Immature natural killer cell (primary cell): Measurements from ENCODE around the gene WDFY1. TPM values are rescaled to one million over a fixed set of nuclear protein-coding genes. Genes with fewer than 3 reads are reported as not detected.

ENCODE experiments used
- DNase-seq, 3 donors: peaks; one replicate each; pipeline ENCODE4 v3.0.0; 2022; ENCODE audit warnings: mixed read lengths in 1 of 3
- H3K27ac Mint-ChIP-seq, 6 donors: one replicate each; pipeline ENCODE4 v1.8.0; 2020; ENCODE audit warnings: mixed read lengths in 6 of 6, mild to moderate bottlenecking in 5 of 6, inconsistent platforms in 4 of 6, moderate library complexity in 3 of 6
- H3K27me3 Mint-ChIP-seq, 3 donors: one replicate each; pipeline ENCODE4 v1.8.0; 2020 to 2021; ENCODE audit warnings: low read depth in 3 of 3, mild to moderate bottlenecking in 3 of 3, mixed read lengths in 3 of 3, moderate library complexity in 3 of 3, inconsistent platforms in 1 of 3
- H3K36me3 Mint-ChIP-seq, 3 donors: one replicate each; pipeline ENCODE4 v1.8.0; 2020; ENCODE audit warnings: mixed read lengths in 3 of 3, inconsistent platforms in 2 of 3, mild to moderate bottlenecking in 2 of 3
- H3K4me1 Mint-ChIP-seq, 2 donors: one replicate each; pipeline ENCODE4 v1.8.0; 2020; ENCODE audit warnings: inconsistent platforms in 2 of 2, mild to moderate bottlenecking in 2 of 2, mixed read lengths in 2 of 2, moderate library complexity in 1 of 2
- H3K4me3 Mint-ChIP-seq, 5 donors: one replicate each; pipeline ENCODE4 v1.8.0; 2020; ENCODE audit warnings: mild to moderate bottlenecking in 5 of 5, mixed read lengths in 5 of 5, inconsistent platforms in 3 of 5, moderate library complexity in 3 of 5
- H3K9me3 Mint-ChIP-seq, 6 donors: one replicate each; pipeline ENCODE4 v1.8.0; 2020; ENCODE audit warnings: mild to moderate bottlenecking in 6 of 6, mixed read lengths in 6 of 6, inconsistent platforms in 4 of 6, moderate library complexity in 3 of 6
- polyA plus RNA-seq, 3 donors: library from polyadenylated mRNA; unstranded; fragments of 300-500 nt; fragmentation: Illumina TruSeq; gene quantifications; one replicate each; pipeline ENCODE4 v1.2.3, GENCODE V29; 2021

WDFY1 gene
- polyA plus RNA-seq, 3 donors from 2014 or later = 39.3 to 58.8 (median 51.0) TPM

DNA sequence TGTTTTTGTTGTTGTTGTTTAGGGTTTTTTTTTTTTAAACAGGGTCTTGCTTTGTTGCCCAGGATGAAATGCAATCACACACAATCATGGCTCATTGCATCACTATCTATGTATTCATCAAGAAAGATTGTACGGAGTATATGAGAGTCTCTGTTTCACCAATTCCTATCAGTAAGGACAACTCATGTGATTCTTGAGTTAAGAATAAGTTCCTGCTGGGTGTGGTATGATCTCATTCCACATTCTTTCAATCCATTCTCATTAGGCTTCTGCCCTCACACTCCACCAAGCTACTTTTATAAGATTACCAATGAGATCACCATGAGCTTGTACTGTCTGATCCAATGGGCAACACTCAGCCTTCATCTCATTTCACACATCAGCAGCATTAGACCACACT is 98.6 kb downstream of the WDFY1 start:
- Mint-ChIP-seq H3K4me1 (peaks cover 7 to 12% of the 10 kb centered on the region in 2 donors), H3K9me3 (peaks cover 0 to 2% (median 0%) of the 10 kb centered on the region in 6 donors), H3K27ac (no peak overlapping the region), H3K36me3 (peaks cover 23 to 45% (median 35%) of the 10 kb centered on the region in 3 donors), H3K4me3 (no peak overlapping the region), H3K27me3 (peaks cover 0 to under 1% (median 0%) of the 10 kb centered on the region in 3 donors)
- no peak for DNase-seq

DNA sequence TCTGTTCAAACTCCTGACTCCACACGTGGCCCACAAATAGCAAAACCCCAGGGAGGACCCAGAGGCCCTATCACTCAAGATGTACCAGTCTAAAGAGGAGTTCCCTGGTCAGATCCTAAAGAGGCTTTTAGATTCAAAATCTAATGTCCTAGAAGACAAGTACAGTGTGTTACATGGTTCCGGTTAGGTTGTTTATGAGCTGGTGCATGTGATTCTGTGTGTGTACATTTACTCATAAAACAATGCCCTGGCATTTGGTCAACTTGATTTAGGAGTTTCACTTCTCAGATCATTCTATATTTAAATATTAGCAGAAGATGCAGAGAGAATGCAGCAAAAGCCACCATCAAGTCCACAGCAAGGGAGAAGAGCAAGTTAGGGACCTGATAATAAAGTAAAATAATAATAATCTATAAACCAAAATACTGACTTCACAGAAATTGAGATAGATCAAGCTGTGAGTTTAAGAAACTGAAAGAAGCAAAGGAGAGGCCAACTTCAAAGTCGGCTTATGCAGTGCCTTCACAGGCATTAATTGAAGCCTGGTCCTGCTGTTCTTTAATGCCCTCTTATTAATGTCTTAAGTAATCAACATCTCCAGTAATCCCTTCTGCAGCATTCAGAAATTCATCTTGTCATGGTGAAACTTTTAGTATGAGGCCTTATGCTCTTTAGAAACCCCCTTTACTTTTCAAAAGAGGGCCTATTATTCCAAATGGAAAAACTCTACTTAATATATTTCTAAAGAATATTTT is 103.5 kb downstream of the WDFY1 start:
- no peaks in the 10 kb centered on the region for H3K27me3 Mint-ChIP-seq
- H3K9me3 Mint-ChIP-seq = no peaks in the 10 kb centered on the region
- H3K27ac Mint-ChIP-seq = peak overlapping the region in 3 of 6 donors; percentile 12 to 57 (median 42)
- no peak overlapping the region for H3K4me3 Mint-ChIP-seq
- no peak for DNase-seq
- peaks cover 7 to 14% of the 10 kb centered on the region in 2 donors for H3K4me1 Mint-ChIP-seq
- H3K36me3 Mint-ChIP-seq = peaks cover 0 to 11% (median 5%) of the 10 kb centered on the region in 3 donors

DNA sequence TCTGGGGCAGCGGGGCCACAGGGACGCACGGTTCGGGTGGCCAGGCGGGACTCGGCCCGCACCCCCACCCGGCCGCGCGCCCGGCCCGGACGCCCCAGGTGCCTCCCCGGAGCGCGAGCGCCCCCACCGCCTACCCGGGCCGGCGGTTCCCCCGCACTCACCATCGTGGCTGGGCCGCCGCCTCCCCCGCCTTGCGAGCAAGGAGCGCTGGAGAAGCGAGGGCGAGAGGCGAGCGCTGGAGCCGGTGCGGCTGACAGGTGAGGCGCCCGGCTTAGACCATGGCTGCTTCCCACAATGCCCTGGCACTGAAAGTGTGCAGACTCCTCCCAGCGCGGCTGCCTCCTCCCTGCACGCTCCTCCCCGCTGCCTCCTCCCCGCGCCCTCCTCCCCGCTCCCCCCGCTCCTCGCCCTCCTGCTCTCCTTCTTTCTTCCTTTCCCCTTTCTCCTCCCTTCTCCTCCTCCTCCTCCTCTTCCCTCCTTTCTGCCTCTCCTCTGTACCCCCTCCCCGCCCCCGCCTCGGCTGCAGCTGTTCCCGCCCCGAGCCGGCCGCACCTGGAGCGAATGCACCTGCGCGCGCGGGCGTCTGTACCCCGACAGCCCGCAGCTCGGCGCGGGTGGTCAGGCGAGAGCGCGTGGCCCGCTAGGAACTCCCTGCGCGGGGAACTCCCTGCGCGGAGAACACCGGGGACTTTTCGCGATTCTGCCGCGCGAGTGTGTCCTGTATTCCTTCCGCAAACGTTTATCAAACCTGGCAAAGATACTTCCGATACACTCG is 107.7 kb downstream of the WDFY1 start, which contains the start of gene AP1S3:
AP1S3 (minus strand) TSS at position 296 of the 775 bp plus-strand sequence; CDS start at position 164, 132 bp downstream.
- no peaks in the 10 kb centered on the region for H3K9me3 Mint-ChIP-seq
- H3K27me3 Mint-ChIP-seq = peaks cover 0 to 3% (median 0%) of the 10 kb centered on the region in 3 donors
- peak within 1 kb of the TSS; percentile 94 to 98 (median 97) for H3K4me3 Mint-ChIP-seq
- peaks cover 17 to 33% of the 10 kb centered on the region in 2 donors for H3K4me1 Mint-ChIP-seq
- peaks cover 0 to 8% (median 0%) of the 10 kb centered on the region in 3 donors for H3K36me3 Mint-ChIP-seq
- DNase-seq = peak; percentile 64 to 69 (median 65)
- H3K27ac Mint-ChIP-seq = peak within 1 kb of the TSS; percentile 48 to 92 (median 86)

DNA sequence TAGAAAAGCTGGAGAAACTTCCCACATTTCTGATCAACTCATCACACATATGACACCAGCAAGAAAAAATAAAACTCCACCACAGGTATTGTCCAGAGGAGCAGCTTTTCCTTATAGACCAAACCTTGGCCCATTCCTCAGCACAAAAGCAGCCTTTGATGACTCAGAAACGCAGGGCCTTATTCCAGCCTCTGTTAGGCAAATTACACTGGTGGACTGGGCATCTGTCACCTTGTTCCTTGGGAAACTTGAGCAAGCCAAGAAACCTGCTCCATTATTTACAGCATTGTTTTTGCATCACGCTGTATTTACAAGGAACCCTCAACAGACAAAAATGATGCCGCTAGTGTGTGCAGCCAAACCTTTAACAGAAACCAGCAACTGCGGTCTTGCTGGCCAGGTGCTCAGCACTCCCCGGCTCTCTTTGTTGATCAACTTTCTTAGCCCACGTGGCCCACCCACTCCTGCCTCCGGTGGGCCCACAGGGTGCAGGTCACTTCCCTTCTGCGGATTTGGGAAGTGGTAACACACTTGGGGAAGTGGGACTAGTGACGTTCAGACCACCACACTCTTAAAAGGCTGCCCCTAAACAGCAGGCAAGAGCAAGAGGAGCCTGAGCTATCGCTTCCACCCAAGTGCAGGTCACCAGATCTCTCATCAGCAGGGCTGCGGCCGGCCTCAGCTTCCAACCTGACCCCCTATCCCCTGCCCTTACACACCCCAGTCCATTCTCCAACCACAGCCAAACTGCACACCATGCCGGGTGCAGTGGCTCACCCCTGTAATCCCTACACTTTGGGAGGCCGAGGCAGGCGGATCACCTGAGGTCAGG is 109.2 kb downstream of the WDFY1 start:
- Mint-ChIP-seq H3K27me3 (peaks cover 0 to 3% (median 0%) of the 10 kb centered on the region in 3 donors), H3K4me3 (peak overlapping the region; percentile 94 to 98 (median 97))
- DNase-seq = peak; percentile 6 to 22 (median 17)

DNA sequence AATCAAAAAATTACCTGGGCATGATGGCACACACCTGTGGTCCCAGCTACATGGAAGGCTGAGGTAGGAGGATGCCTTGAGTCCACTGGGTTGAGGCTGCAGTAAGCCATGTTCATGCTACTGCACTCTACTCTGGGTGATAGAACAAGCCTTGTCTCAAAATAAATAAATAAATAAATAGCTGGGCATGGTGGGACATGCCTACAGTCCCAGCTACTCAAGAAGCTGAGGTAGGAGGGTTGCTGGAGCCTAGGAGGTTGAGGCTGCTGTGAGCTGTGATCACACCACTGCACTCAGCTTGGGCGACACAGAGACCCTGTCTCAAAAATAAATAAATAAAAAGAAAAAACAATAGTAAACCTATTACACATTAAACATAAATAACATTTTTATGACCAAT is 110.7 kb downstream of the WDFY1 start:
- Mint-ChIP-seq H3K9me3 (no peaks in the 10 kb centered on the region), H3K27me3 (peaks cover 0 to 3% (median 0%) of the 10 kb centered on the region in 3 donors), H3K4me1 (peaks cover 17 to 33% of the 10 kb centered on the region in 2 donors), H3K36me3 (peaks cover 0 to 11% (median 7%) of the 10 kb centered on the region in 3 donors), H3K4me3 (no peak overlapping the region), H3K27ac (no peak overlapping the region)
- no peak for DNase-seq

More for the DNA sequence above, 109.2 kb downstream of the WDFY1 start:
- H3K4me1 Mint-ChIP-seq = peaks cover 17 to 33% of the 10 kb centered on the region in 2 donors
- peak overlapping the region in 5 of 6 donors; percentile 69 to 92 (median 81) for H3K27ac Mint-ChIP-seq
- peaks cover 0 to 8% (median 3%) of the 10 kb centered on the region in 3 donors for H3K36me3 Mint-ChIP-seq
- H3K9me3 Mint-ChIP-seq = no peaks in the 10 kb centered on the region

DNA sequence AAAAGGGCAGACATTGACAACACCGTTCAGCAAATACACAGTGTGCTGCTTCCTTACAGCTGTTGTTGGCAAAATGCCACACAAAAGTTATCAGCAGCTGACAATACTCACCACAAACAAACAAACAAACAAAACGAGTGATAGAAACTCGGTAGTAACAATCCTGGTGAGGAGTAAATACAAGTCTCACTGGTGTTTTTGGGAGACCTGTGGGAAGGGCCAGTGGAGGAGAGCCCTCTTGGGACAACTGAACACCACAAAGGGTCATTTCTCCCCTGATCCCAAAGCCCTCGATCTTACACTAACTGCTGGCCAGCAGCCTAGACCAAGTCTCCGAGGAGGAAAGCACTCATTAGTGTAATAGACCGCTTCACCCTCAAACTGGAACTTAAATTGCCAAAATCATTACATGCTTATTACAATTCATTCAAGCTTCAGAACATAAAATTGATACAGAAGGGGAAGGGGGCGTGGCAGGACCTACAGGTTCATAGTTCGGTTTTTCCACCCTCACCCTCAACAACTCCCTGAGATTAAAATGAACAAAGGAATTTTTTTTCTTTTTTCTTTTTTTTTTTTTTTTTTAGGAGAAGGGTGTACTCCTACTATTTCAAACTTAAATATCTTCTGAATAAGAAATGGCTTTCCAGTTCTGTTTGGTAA is 112.8 kb downstream of the WDFY1 start:
- Mint-ChIP-seq H3K4me1 (peaks cover 13 to 24% of the 10 kb centered on the region in 2 donors), H3K4me3 (no peak overlapping the region), H3K36me3 (peaks cover 0 to 11% (median 7%) of the 10 kb centered on the region in 3 donors), H3K9me3 (no peaks in the 10 kb centered on the region), H3K27me3 (peaks cover 0 to 5% (median 0%) of the 10 kb centered on the region in 3 donors), H3K27ac (no peak overlapping the region)
- no peak for DNase-seq

DNA sequence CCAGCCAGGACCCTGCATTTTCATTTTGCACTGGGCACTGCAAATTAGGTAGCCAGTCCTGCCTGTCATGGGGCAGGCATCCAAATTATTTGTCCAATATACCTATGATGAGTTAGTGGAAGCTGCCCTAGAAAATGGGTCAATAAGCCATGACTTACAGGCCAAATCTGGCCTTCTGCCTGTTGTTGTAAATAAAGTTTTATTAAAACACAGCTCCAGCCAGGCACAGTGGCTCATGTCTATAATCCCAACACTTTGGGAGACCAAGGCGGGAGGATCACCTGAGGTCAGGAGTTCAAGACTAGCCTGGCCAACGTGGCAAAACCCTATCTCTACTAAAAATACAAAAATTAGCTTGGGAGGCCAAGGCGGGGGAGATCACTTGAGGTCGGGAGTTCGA is 116.0 kb downstream of the WDFY1 start:
- no peak overlapping the region for H3K27ac Mint-ChIP-seq

DNA sequence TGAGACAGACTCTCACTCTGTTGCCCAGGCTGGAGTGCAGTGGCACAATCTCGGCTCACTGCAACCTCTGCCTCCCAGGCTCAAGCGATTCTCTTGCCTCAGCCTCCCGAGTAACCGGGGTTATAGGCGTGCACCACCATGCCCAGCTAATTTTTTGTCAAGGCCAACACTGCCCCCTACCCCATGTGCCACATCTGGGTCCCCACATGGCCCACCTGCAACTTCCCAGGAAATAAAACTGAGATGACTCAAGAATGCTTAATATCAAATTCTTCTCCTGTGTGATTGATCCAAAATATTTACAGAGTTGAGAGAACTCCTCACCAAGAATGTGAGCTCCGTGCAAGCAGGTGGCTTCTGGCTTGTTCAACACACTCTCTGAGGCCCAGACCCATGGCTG is 116.8 kb downstream of the WDFY1 start:
- DNase-seq = no peak
- Mint-ChIP-seq H3K27me3 (peaks cover 0 to 4% (median 4%) of the 10 kb centered on the region in 3 donors), H3K4me1 (peaks cover 0 to 4% of the 10 kb centered on the region in 2 donors), H3K27ac (no peak overlapping the region), H3K36me3 (peaks cover 0 to 11% (median 7%) of the 10 kb centered on the region in 3 donors), H3K9me3 (no peaks in the 10 kb centered on the region), H3K4me3 (no peak overlapping the region)

More for the DNA sequence above, 116.0 kb downstream of the WDFY1 start:
- no peaks in the 10 kb centered on the region for H3K9me3 Mint-ChIP-seq
- H3K27me3 Mint-ChIP-seq = peaks cover 0 to 4% (median 3%) of the 10 kb centered on the region in 3 donors
- no peak overlapping the region for H3K4me3 Mint-ChIP-seq
- peaks cover 0 to 11% (median 11%) of the 10 kb centered on the region in 3 donors for H3K36me3 Mint-ChIP-seq
- H3K4me1 Mint-ChIP-seq = peaks cover 0 to 6% of the 10 kb centered on the region in 2 donors
- no peak for DNase-seq

DNA sequence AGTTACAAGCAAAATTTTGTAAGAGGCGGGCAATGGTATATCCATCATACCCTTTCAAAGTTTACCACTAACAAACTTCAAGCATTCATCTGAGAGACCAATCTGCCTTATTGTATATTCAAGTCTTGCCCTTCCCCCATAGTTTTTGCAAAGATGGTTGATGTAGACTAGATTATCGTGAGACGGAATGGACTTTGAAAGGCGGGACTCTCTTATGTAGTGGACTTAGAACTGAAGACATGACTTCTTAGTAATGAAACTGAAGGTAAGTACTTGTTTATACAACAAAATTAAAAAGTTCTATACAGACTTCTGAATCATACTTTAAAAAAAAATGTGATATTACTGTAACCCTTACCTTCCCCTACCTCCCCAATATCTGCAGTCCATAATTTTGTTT is 118.1 kb downstream of the WDFY1 start:
- no peak overlapping the region for H3K4me3 Mint-ChIP-seq
- no peaks in the 10 kb centered on the region for H3K9me3 Mint-ChIP-seq
- peaks cover 0 to 11% (median 3%) of the 10 kb centered on the region in 3 donors for H3K36me3 Mint-ChIP-seq
- no peak for DNase-seq
- no peaks in the 10 kb centered on the region for H3K4me1 Mint-ChIP-seq
- peaks cover 0 to 4% (median 4%) of the 10 kb centered on the region in 3 donors for H3K27me3 Mint-ChIP-seq
- no peak overlapping the region for H3K27ac Mint-ChIP-seq

Other genes starting within 250 kb of the WDFY1 start
- 1 to 10 TPM in 2 of 3 donors, not detected in 1; 1.8 to 4.2 TPM for gene AP1S3, start 107.8 kb downstream of the WDFY1 start, polyA plus RNA-seq
- gene MRPL44, start 12.1 kb upstream of the WDFY1 start, polyA plus RNA-seq = 10 to 100 TPM; 25.3 to 39.6 (median 36.4) TPM
- gene SERPINE2, start 94.0 kb upstream of the WDFY1 start, polyA plus RNA-seq = 10 to 100 TPM; 17.9 to 20.3 (median 18.7) TPM